HUES48 (cell line): Measurements from ENCODE around the gene CDK13.

Source experiments
- H3K27ac ChIP-seq: one replicate; pipeline ENCODE4 v1.7.0; 2013; ENCODE audit warnings: low read depth, low read length, inconsistent platforms
- H3K27me3 ChIP-seq: 2 replicates; pipeline ENCODE4 v1.6.1; 2013; ENCODE audit warnings: mild to moderate bottlenecking, low read length; ENCODE audit not compliant: control insufficient read depth, insufficient read depth
- H3K36me3 ChIP-seq: 2 replicates; pipeline ENCODE4 v1.6.1; 2013; ENCODE audit warnings: low read length; ENCODE audit not compliant: control insufficient read depth, insufficient read depth
- H3K4me1 ChIP-seq: 2 replicates; pipeline ENCODE4 v1.6.1; 2013; ENCODE audit warnings: mild to moderate bottlenecking, low read length; ENCODE audit not compliant: control insufficient read depth, insufficient read depth
- H3K4me3 ChIP-seq: 2 replicates; pipeline ENCODE4 v1.5.1; 2013; ENCODE audit warnings: mild to moderate bottlenecking, low read depth, low read length
- H3K9ac ChIP-seq: 2 replicates; pipeline ENCODE4 v1.6.1; 2013; ENCODE audit warnings: mild to moderate bottlenecking, low read depth, low read length, moderate library complexity
- H3K9me3 ChIP-seq: 2 replicates; pipeline ENCODE4 v1.6.1; 2013; ENCODE audit warnings: low read length; ENCODE audit not compliant: control insufficient read depth, insufficient read depth

CDK13 gene

GRCh38 chr7:40014376-40014775, 64.3 kb downstream of the CDK13 start:
- no peak overlapping the region for H3K4me3 ChIP-seq
- no peaks in the 10 kb centered on the region for H3K4me1 ChIP-seq
- H3K36me3 ChIP-seq = peaks cover 38% of the 10 kb centered on the region
- no peaks in the 10 kb centered on the region for H3K9me3 ChIP-seq
- H3K9ac ChIP-seq = no peak overlapping the region
- H3K27me3 ChIP-seq = no peaks in the 10 kb centered on the region
- no peak overlapping the region for H3K27ac ChIP-seq

GRCh38 chr7:40015790-40016296, 65.8 kb downstream of the CDK13 start:
- Histone ChIP-seq H3K9ac (no peak overlapping the region), H3K9me3 (no peaks in the 10 kb centered on the region), H3K4me1 (peaks cover 3% of the 10 kb centered on the region; the same call in 1 of the 2 replicates), H3K4me3 (no peak overlapping the region), H3K27ac (no peak overlapping the region), H3K27me3 (no peaks in the 10 kb centered on the region), H3K36me3 (peaks cover 33% of the 10 kb centered on the region)

DNA sequence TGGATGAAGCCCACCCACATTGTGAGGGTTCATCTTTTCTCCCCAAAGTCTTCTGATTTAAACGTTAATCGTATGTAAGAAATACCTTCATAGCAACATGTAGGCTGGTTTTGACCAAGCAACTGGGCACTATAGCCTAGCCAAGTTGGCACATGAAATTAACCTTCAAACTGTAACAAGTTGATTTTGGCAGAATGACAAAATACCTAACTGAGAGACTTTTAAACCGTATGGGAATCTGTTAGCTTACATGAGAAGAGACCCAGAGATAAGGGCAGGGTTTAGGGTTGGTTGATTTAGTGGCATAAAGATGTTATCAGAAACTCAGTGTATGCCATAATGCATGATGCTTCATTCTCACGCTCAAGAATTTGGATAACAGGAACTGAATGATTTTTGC, 69.5 kb downstream of the CDK13 start:
- no peaks in the 10 kb centered on the region for H3K27me3 ChIP-seq
- no peak overlapping the region for H3K9ac ChIP-seq

GRCh38 chr7:40024048-40024447, 74.0 kb downstream of the CDK13 start:
- Histone ChIP-seq H3K36me3 (peaks cover 24% of the 10 kb centered on the region), H3K9ac (no peak overlapping the region), H3K9me3 (no peaks in the 10 kb centered on the region), H3K27ac (no peak overlapping the region), H3K4me1 (peaks cover 3% of the 10 kb centered on the region; the same call in 1 of the 2 replicates), H3K4me3 (no peak overlapping the region), H3K27me3 (no peaks in the 10 kb centered on the region)

More for the DNA sequence above, 69.5 kb downstream of the CDK13 start:
- H3K36me3 ChIP-seq = peaks cover 28% of the 10 kb centered on the region
- peaks cover 3% of the 10 kb centered on the region; the same call in 1 of the 2 replicates for H3K4me1 ChIP-seq
- H3K9me3 ChIP-seq = no peaks in the 10 kb centered on the region
- no peak overlapping the region for H3K4me3 ChIP-seq
- no peak overlapping the region for H3K27ac ChIP-seq

DNA sequence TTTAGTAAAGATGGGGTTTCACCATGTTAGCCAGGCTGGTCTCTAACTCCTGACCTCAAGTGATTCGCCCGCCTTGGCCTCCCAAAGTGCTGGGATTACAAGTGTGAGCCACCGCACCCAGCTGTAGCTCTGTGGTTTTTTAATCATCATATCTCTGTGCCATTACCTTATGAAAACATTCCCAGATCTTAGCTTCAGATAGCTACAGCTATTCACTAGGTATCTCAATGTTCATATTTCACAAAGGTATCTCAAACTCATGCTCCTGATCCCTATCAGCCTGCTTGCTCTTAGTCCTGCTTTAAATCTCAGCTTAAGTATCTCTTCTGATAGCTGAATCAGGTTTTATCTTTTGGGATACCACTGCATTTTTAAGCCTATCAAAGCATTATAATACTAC, 74.8 kb downstream of the CDK13 start:
- Histone ChIP-seq H3K27me3 (no peaks in the 10 kb centered on the region), H3K36me3 (peaks cover 17% of the 10 kb centered on the region), H3K9me3 (no peaks in the 10 kb centered on the region), H3K4me3 (no peak overlapping the region), H3K27ac (no peak overlapping the region), H3K9ac (no peak overlapping the region), H3K4me1 (peaks cover 3% of the 10 kb centered on the region; the same call in 1 of the 2 replicates)

DNA sequence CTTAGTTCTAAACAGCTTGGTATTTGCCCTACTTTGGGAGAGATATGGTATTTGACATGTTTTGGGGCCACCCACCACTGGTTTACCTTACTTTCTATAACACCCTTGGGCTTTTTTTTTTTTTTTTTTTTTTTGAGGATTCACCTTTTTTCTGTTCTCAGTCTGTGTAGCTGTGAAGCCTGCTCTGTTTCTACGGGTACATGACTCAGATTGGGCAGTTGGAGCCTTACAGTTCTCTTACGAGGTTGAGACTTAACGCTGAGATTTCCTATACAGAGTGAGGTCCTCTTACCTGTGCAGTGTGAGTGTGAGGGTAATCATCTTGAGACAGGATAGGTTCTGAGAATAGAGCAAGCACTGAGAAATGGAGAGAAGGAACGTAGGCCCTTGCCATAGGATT, 77.5 kb downstream of the CDK13 start:
- H3K4me3 ChIP-seq = no peak overlapping the region
- H3K9ac ChIP-seq = no peak overlapping the region
- no peak overlapping the region for H3K27ac ChIP-seq
- H3K9me3 ChIP-seq = no peaks in the 10 kb centered on the region
- no peaks in the 10 kb centered on the region for H3K4me1 ChIP-seq
- no peaks in the 10 kb centered on the region for H3K27me3 ChIP-seq
- H3K36me3 ChIP-seq = peaks cover 17% of the 10 kb centered on the region; the same call in 1 of the 2 replicates

- Histone ChIP-seq H3K27ac (no peak overlapping the region), H3K36me3 (peaks cover 13% of the 10 kb centered on the region; the same call in 1 of the 2 replicates), H3K27me3 (no peaks in the 10 kb centered on the region), H3K4me1 (no peaks in the 10 kb centered on the region), H3K9me3 (no peaks in the 10 kb centered on the region), H3K4me3 (no peak overlapping the region), H3K9ac (no peak overlapping the region)
These were observed 83.8 kb downstream of the CDK13 start for GRCh38 chr7:40033826-40034225.

- H3K9ac ChIP-seq = no peak overlapping the region
- no peak overlapping the region for H3K27ac ChIP-seq
- no peaks in the 10 kb centered on the region for H3K4me1 ChIP-seq
- no peaks in the 10 kb centered on the region for H3K9me3 ChIP-seq
- H3K27me3 ChIP-seq = no peaks in the 10 kb centered on the region
- H3K4me3 ChIP-seq = no peak overlapping the region
- peaks cover 13% of the 10 kb centered on the region; the same call in 1 of the 2 replicates for H3K36me3 ChIP-seq
These were observed 91.4 kb downstream of the CDK13 start for GRCh38 chr7:40041456-40041855.

DNA sequence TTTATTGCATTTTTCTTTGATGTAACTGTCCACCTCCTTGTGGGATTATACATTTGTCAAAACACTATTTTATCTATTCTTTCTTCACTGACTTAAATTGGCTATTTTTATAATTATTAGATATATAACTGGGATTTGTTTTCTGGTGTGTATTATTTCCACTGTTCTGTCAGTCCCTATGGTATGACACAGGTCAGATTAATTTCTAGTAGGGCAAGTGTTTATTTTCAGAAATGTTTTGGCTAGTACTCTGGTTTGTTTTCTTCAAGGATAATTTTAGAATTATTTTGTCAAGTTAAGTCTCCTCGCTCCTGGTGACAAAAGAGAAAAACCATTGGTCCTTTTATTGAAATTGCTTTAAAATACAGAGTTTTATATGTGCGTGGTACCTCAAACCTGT, 93.1 kb downstream of the CDK13 start:
- Histone ChIP-seq H3K9ac (no peak overlapping the region), H3K9me3 (no peaks in the 10 kb centered on the region), H3K27ac (no peak overlapping the region), H3K4me1 (no peaks in the 10 kb centered on the region), H3K4me3 (no peak overlapping the region), H3K36me3 (peaks cover 11% of the 10 kb centered on the region; the same call in 1 of the 2 replicates), H3K27me3 (no peaks in the 10 kb centered on the region)

- H3K9me3 ChIP-seq = no peaks in the 10 kb centered on the region
- H3K27me3 ChIP-seq = no peaks in the 10 kb centered on the region
- H3K36me3 ChIP-seq = peaks cover 13% of the 10 kb centered on the region; the same call in 1 of the 2 replicates
- no peak overlapping the region for H3K27ac ChIP-seq
- H3K9ac ChIP-seq = no peak overlapping the region
- no peak overlapping the region for H3K4me3 ChIP-seq
- H3K4me1 ChIP-seq = no peaks in the 10 kb centered on the region
These were observed 97.6 kb downstream of the CDK13 start for GRCh38 chr7:40047661-40048060.

DNA sequence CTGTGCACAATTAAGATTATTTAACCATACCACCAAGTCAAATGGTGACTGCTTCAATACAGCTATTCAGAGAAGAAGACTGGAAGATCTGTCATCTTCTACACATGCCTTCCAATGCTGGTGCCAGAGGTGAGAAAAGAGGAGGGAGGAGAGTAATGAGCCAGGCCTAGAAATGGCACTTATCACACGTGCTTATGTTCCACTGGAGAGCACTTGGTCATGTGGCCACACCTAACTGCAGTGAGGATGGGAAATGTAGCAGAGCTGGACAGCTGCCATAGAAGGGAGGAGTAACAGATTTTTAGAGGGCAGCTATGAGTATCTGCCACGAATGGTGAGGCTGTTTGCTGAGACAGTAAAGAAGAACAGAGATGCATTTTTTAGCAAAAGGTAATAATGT, 107.2 kb downstream of the CDK13 start:
- no peaks in the 10 kb centered on the region for H3K9me3 ChIP-seq
- H3K9ac ChIP-seq = no peak overlapping the region
- peaks cover 11% of the 10 kb centered on the region; the same call in 1 of the 2 replicates for H3K36me3 ChIP-seq
- no peaks in the 10 kb centered on the region for H3K4me1 ChIP-seq
- H3K27me3 ChIP-seq = no peaks in the 10 kb centered on the region
- no peak overlapping the region for H3K27ac ChIP-seq
- no peak overlapping the region for H3K4me3 ChIP-seq
